H1 (cell line): ENCODE data around the gene AGBL4. TPM values are rescaled to one million over a fixed set of nuclear protein-coding genes. Genes with fewer than 3 reads are reported as not detected.

ENCODE experiments used
- CTCF ChIA-PET: fragments of 300-600 bp; sonication (Branson Sonifier 250); formaldehyde crosslinking; loops from one replicate; lab custom pipeline; 2021; ENCODE audit not compliant: partially characterized antibody; lab: Charles Lee
- POLR2A ChIA-PET: fragments of 300-600 bp; sonication (Branson Sonifier 250); formaldehyde crosslinking; loops from one replicate; lab custom pipeline; 2021; ENCODE audit warnings: inconsistent platforms; ENCODE audit not compliant: partially characterized antibody; lab: Charles Lee
- DNase-seq, 2 experiments: peaks; one replicate each; pipeline versions ENCODE4 v3.0.0 to v3.0.0-alpha.2; 2010 to 2022; ENCODE audit warnings: low spot score in 2 of 2, low read depth in 1 of 2, mixed read lengths in 1 of 2
- FAIRE-seq: peaks from 2 replicates; lab custom pipeline; 2011; peaks lifted over from hg19 to GRCh38; lab: Jason Lieb, UNC
- H2AFZ ChIP-seq: 2 replicates; pipeline ENCODE4 v1.8.1; 2012; ENCODE audit warnings: low read length, inconsistent platforms
- H2AK5ac ChIP-seq: 2 replicates; pipeline ENCODE4 v1.6.1; 2013; ENCODE audit warnings: low read depth, low read length
- H2BK120ac ChIP-seq: replicated peaks from 2 replicates; pipeline ENCODE3; 2013; ENCODE audit warnings: low read depth, low read length, inconsistent platforms
- H2BK12ac ChIP-seq: 2 replicates; pipeline ENCODE4 v1.6.1; 2013; ENCODE audit warnings: low read depth, low read length
- H2BK15ac ChIP-seq: 2 replicates; pipeline ENCODE4 v1.6.1; 2013; ENCODE audit warnings: low read length
- H2BK20ac ChIP-seq: 2 replicates; pipeline ENCODE4 v1.6.1; 2013; ENCODE audit warnings: low read length
- H2BK5ac ChIP-seq: 2 replicates; pipeline ENCODE4 v1.6.1; 2013; ENCODE audit warnings: low read depth, low read length
- H3K14ac ChIP-seq: 2 replicates; pipeline ENCODE4 v1.6.1; 2013; ENCODE audit warnings: inconsistent platforms; ENCODE audit not compliant: insufficient read length
- H3K18ac ChIP-seq: 2 replicates; pipeline ENCODE4 v1.6.1; 2013; ENCODE audit warnings: low read length; ENCODE audit errors: extremely low read depth
- H3K23ac ChIP-seq: 2 replicates; pipeline ENCODE4 v1.6.1; 2013; ENCODE audit warnings: inconsistent platforms; ENCODE audit not compliant: insufficient read length
- H3K23me2 ChIP-seq: 2 replicates; pipeline ENCODE4 v1.6.1; 2013; ENCODE audit warnings: low read depth, low read length
- H3K27ac ChIP-seq: 2 replicates; pipeline ENCODE4 v1.6.1; 2011; ENCODE audit warnings: low read depth, low read length, inconsistent platforms
- H3K27me3 ChIP-seq, 4 experiments: replicated peaks in 1 of 4; 1 replicate in 1 of 4; 2 replicates in 3 of 4; pipeline versions ENCODE4 v1.6.1 to v1.8.1; 2011 to 2013; ENCODE audit warnings: low read length in 3 of 4, mild to moderate bottlenecking in 3 of 4, inconsistent platforms in 2 of 4, mixed read lengths in 2 of 4, moderate library complexity in 1 of 4; ENCODE audit not compliant: control insufficient read depth in 3 of 4, insufficient read depth in 3 of 4; ENCODE audit errors: extremely low read depth in 1 of 4
- H3K36me3 ChIP-seq, 4 experiments: 2 replicates each; pipeline versions ENCODE4 v1.6.1 to v1.8.1; 2011 to 2013; ENCODE audit warnings: mild to moderate bottlenecking in 4 of 4, low read length in 3 of 4, moderate library complexity in 2 of 4, control low read depth in 1 of 4, inconsistent platforms in 1 of 4; ENCODE audit not compliant: insufficient read depth in 4 of 4, control insufficient read depth in 2 of 4
- H3K4ac ChIP-seq: replicated peaks from 2 replicates; pipeline ENCODE3; 2013; ENCODE audit warnings: low read length, low read depth, mixed read lengths, inconsistent platforms; ENCODE audit not compliant: insufficient read length
- H3K4me1 ChIP-seq, 4 experiments: replicated peaks in 1 of 4; 1 replicate in 1 of 4; 2 replicates in 3 of 4; pipeline versions ENCODE4 v1.6.1 to v1.8.1; 2011 to 2013; ENCODE audit warnings: low read length in 3 of 4, inconsistent platforms in 2 of 4, mixed read lengths in 1 of 4; ENCODE audit not compliant: insufficient read depth in 4 of 4, control insufficient read depth in 3 of 4
- H3K4me2 ChIP-seq, 2 experiments: 2 replicates each; pipeline versions ENCODE4 v1.6.1 to v1.8.1; 2011 to 2013; ENCODE audit warnings: low read depth in 2 of 2, low read length in 2 of 2, control low read depth in 1 of 2, inconsistent platforms in 1 of 2, mild to moderate bottlenecking in 1 of 2; ENCODE audit not compliant: insufficient read depth in 1 of 2
- H3K4me3 ChIP-seq, 4 experiments: fragments of 200-600, 300-600 bp in 1 of 4; sonication (generic), shearing (Covaris generic), sonication (Bioruptor Twin) in 1 of 4; 2 replicates each; pipeline versions ENCODE4 v1.5.1 to v1.8.1; 2011 to 2016; ENCODE audit warnings: low read length in 4 of 4, low read depth in 3 of 4, control low read depth in 2 of 4, inconsistent platforms in 2 of 4, mild to moderate bottlenecking in 2 of 4, mixed read lengths in 1 of 4, moderate library complexity in 1 of 4; ENCODE audit not compliant: insufficient read depth in 2 of 4; ENCODE audit errors: extremely low read depth in 1 of 4
- H3K56ac ChIP-seq: replicated peaks from 2 replicates; pipeline ENCODE3; 2013; ENCODE audit warnings: low read depth, mild to moderate bottlenecking, mixed read lengths, low read length, inconsistent platforms; ENCODE audit not compliant: insufficient read length
- H3K79me1 ChIP-seq: 2 replicates; pipeline ENCODE4 v1.6.1; 2013; ENCODE audit warnings: low read depth, low read length, control low read depth
- H3K79me2 ChIP-seq, 2 experiments: 2 replicates each; pipeline versions ENCODE4 v1.6.1 to v1.8.1; 2012 to 2013; ENCODE audit warnings: low read length in 2 of 2, mild to moderate bottlenecking in 2 of 2, inconsistent platforms in 1 of 2; ENCODE audit not compliant: insufficient read depth in 2 of 2, control insufficient read depth in 1 of 2
- H3K9ac ChIP-seq, 4 experiments: replicated peaks in 1 of 4; 1 replicate in 1 of 4; 2 replicates in 3 of 4; pipeline versions ENCODE4 v1.6.1 to v1.8.1; 2011 to 2013; ENCODE audit warnings: low read depth in 3 of 4, low read length in 3 of 4, control low read depth in 2 of 4, mild to moderate bottlenecking in 2 of 4, moderate library complexity in 2 of 4, inconsistent platforms in 1 of 4; ENCODE audit errors: extremely low read depth in 1 of 4
- H3K9me3 ChIP-seq, 2 experiments: 2 replicates each; pipeline versions ENCODE4 v1.6.1 to v1.8.1; 2012 to 2013; ENCODE audit warnings: mild to moderate bottlenecking in 2 of 2, moderate library complexity in 2 of 2, control low read depth in 1 of 2, inconsistent platforms in 1 of 2, low read depth in 1 of 2, low read length in 1 of 2, mixed read lengths in 1 of 2; ENCODE audit not compliant: insufficient read depth in 2 of 2
- H4K20me1 ChIP-seq, 2 experiments: replicated peaks in 1 of 2; 2 replicates each; pipeline versions ENCODE3 to v1.8.1; 2011 to 2013; ENCODE audit warnings: inconsistent platforms in 2 of 2, low read length in 2 of 2, mild to moderate bottlenecking in 1 of 2; ENCODE audit not compliant: insufficient read depth in 2 of 2, control insufficient read depth in 1 of 2
- H4K5ac ChIP-seq: 2 replicates; pipeline ENCODE4 v1.6.1; 2013; ENCODE audit warnings: low read length, low read depth, mixed read lengths, inconsistent platforms; ENCODE audit not compliant: insufficient read length
- H4K8ac ChIP-seq: 2 replicates; pipeline ENCODE4 v1.8.0; 2013; ENCODE audit warnings: mild to moderate bottlenecking, moderate library complexity, low read length, inconsistent platforms; ENCODE audit not compliant: insufficient read depth; ENCODE audit errors: extremely low read depth
- H4K91ac ChIP-seq: replicated peaks from 2 replicates; pipeline ENCODE3; 2013; ENCODE audit warnings: low read length, mixed read lengths, inconsistent platforms; ENCODE audit not compliant: insufficient read length
- CBX8 ChIP-seq: fragments of 300-800, 300-1000 bp; sonication (generic); IDR thresholded peaks from 2 replicates; pipeline ENCODE4 v1.7.1; 2016; ENCODE audit warnings: low read depth, low read length, borderline replicate concordance
- CHD1 ChIP-seq: IDR thresholded peaks from 2 replicates; pipeline ENCODE4 v1.6.1; 2012; ENCODE audit warnings: low read depth, low read length, improper control_type of control experiment
- WGBS, 2 experiments: shearing (Covaris generic) in 1 of 2; methylation state at CpG; one replicate each; pipeline versions ENCODE4 v1.1.6 to v1.1.7; 2013 to 2015; ENCODE audit warnings: low lambda C conversion rate in 2 of 2, mixed read lengths in 2 of 2, inconsistent platforms in 1 of 2, low coverage in 1 of 2, missing lambda C conversion rate in 1 of 2; ENCODE audit not compliant: insufficient replicate concordance in 2 of 2, insufficient coverage in 1 of 2, insufficient read length in 1 of 2; ENCODE audit errors: extremely low coverage in 1 of 2, missing lambda C conversion rate in 1 of 2; 5-methylcytosine and 5-hydroxymethylcytosine counted together
- polyA plus RNA-seq, 7 experiments: library from polyadenylated mRNA; depleted of rRNA in 3 of 7; stranded (reverse) in 5 of 7; unstranded in 2 of 7; fragments of >200 nt in 5 of 7; fragments of 200-250 nt in 2 of 7; gene quantifications; 1 replicate in 5 of 7; 2 replicates in 1 of 7; 4 replicates in 1 of 7; pipeline versions ENCODE4 v1.2.1 to v1.2.3, GENCODE V29; 2011 to 2013; ENCODE audit warnings: missing spikeins in 2 of 7, mixed read lengths in 2 of 7
- total RNA-seq: library from RNA; stranded (reverse); fragmentation: NEBNext Ultra II Directional; extraction: Animal tissue kit (Norgen Biotek cat#: 25700); gene quantifications from 2 replicates; pipeline ENCODE4 v1.2.1, GENCODE V29; 2021
- TF ChIP-seq, protein P1 (sequence below): IDR thresholded peaks from 2 replicates; pipeline ENCODE4 v1.6.1; 2012; ENCODE audit warnings: inconsistent platforms

The AGBL4 gene
- total and polyA plus RNA-seq, 2 of the 8 experiments (the other 6 are each of a cell fraction or from before 2014, with no cell fraction given) = 0.41 to 0.45 TPM

DNA sequence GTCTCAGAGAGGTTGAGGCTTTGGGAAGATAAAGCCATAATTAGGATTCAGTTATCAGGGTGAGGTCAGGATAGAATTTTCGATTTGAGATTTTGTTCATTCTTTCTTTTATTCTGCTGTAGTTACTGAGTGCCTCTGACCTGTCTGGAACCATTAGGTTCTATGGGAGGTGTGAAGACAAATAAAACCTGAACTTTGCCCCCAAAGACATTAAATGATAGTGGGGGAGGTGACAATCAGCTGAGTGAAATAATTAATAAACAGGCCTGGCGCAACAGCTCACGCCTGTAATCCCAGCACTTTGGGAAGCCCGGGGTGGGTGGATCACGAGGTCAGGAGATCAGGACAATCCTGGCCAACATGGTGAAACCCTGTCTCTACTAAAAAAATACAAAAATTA lies 1496.7 kb downstream of the AGBL4 start:
- Histone ChIP-seq H3K14ac (no peak overlapping the region), H3K4me3 (no peak overlapping the region), H3K23me2 (no peaks in the 10 kb centered on the region), H3K18ac (no peak overlapping the region), H3K23ac (no peak overlapping the region), H4K20me1 (no peaks in the 10 kb centered on the region), H3K4ac (no peak overlapping the region), H3K9ac (no peak overlapping the region), H2BK15ac (no peak overlapping the region), H3K4me1 (peaks cover 0 to 4% (median under 1%) of the 10 kb centered on the region in 4 experiments; a peak in 3 of 7 replicates), H3K36me3 (no peaks in the 10 kb centered on the region), H3K4me2 (no peak overlapping the region), H3K56ac (no peak overlapping the region), H2AFZ (no peak overlapping the region), H2AK5ac (no peak overlapping the region), H4K5ac (no peak overlapping the region), H2BK120ac (no peak overlapping the region), H2BK5ac (no peak overlapping the region), H2BK20ac (no peak overlapping the region), H3K27me3 (no peaks in the 10 kb centered on the region), H3K79me1 (no peaks in the 10 kb centered on the region), H3K9me3 (no peaks in the 10 kb centered on the region), H3K79me2 (no peaks in the 10 kb centered on the region), H2BK12ac (no peak overlapping the region), H4K8ac (no peak overlapping the region), H3K27ac (no peak overlapping the region), H4K91ac (no peak overlapping the region)
- 91% methylated on average over 5 of the region's 5 CpGs; no CpG with 5 or more reads in 1 of the 2 experiments for WGBS, 2 experiments
- no peak for FAIRE-seq
- ChIA-PET CTCF (interaction anchor here (1.0 to 8.7 kb wide), 5 partner anchors 14 to 1844 kb away, joined by 3 to 76 read pairs (median 5); no protein-coding TSS in a partner anchor), POLR2A (interaction anchor here (1.2 kb wide), 1 partner anchor 55 kb away, joined by 3 read pairs; the partner anchor contains the start of gene SPATA6)
- TF ChIP-seq CBX8 (no peak), CHD1 (no peak)
- TF ChIP-seq, protein P1, sequence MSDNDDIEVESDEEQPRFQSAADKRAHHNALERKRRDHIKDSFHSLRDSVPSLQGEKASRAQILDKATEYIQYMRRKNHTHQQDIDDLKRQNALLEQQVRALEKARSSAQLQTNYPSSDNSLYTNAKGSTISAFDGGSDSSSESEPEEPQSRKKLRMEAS = no peak
- DNase-seq = no peak
